22Rv1 (cell line): ENCODE results near the gene SLC13A3.

ENCODE experiments used
- H3K27ac ChIP-seq: fragments of 450-650 bp; 2 replicates; pipeline ENCODE4 v1.5.1; 2017
- CTCF ChIP-seq: fragments of 450-650 bp; IDR thresholded peaks from 2 replicates; pipeline ENCODE4 v1.5.1; 2017; ENCODE audit warnings: mild to moderate bottlenecking
- ZFX ChIP-seq: fragments of 450-650 bp; IDR thresholded peaks from 2 replicates; pipeline ENCODE4 v1.6.1; 2017; ENCODE audit warnings: antibody characterized with exemption, borderline replicate concordance

SLC13A3 gene

GRCh38 chr20:46651091-46651962 is at the start of gene SLC13A3:
SLC13A3 (minus strand) TSS chr20:46651459; CDS start chr20:46651421, 38 bp downstream.
- TF ChIP-seq CTCF (no peak), ZFX (no peak)
- H3K27ac ChIP-seq, result no peak within 1 kb of the TSS

- TF ChIP-seq ZFX (no peak), CTCF (no peak)
Observed at GRCh38 chr20:46701057-46701456, 49.8 kb upstream of the SLC13A3 start.

GRCh38 chr20:46700481-46700880 is 49.2 kb upstream of the SLC13A3 start:
- no peak for TF ChIP-seq ZFX
- no peak for TF ChIP-seq CTCF
- H3K27ac ChIP-seq, result no peak overlapping the region

More at GRCh38 chr20:46701057-46701456, 49.8 kb upstream of the SLC13A3 start:
- no peak overlapping the region for H3K27ac ChIP-seq

GRCh38 chr20:46699651-46700359 is 48.5 kb upstream of the SLC13A3 start:
- TF ChIP-seq ZFX, result no peak
- TF ChIP-seq CTCF, result peak; percentile 81
- no peak overlapping the region for H3K27ac ChIP-seq

- TF ChIP-seq CTCF, result no peak
- no peak for TF ChIP-seq ZFX
- H3K27ac ChIP-seq, result no peak overlapping the region
Observed at GRCh38 chr20:46698788-46699187, 47.5 kb upstream of the SLC13A3 start.

- no peak overlapping the region for H3K27ac ChIP-seq
- no peak for TF ChIP-seq CTCF
- TF ChIP-seq ZFX, result no peak
Observed at GRCh38 chr20:46696791-46697279, 45.6 kb upstream of the SLC13A3 start.
